ENCODE results near the gene SLC52A1. TPM values are rescaled to one million over a fixed set of nuclear protein-coding genes. Genes with fewer than 3 reads are reported as not detected.

SLC52A1 gene
- total and polyA plus RNA-seq, 4 donors, result 0.19 to 0.38 TPM; not detected in 2

DNA sequence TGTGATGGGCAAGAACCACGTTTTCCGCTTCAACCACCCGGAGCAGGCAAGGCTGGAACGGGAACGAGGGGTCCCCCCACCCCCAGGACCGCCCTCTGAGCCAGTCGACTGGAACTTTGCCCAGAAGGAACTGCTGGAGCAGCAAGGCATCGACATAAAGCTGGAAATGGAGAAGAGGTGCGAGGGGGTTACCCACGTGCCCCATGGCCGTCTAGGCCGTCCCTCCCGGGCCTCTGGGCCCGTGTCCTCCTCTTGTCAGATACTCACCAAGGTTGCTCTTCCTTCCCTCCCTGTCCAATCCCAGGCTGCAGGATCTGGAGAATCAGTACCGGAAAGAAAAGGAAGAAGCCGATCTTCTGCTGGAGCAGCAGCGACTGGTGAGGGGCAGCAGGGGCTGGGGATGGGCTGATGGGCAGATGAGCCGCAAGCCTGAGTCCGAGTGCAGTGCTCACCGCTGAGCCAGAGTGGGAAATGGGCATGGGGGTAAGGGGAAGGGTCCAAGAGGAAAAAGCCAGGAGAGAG, 14.7 kb downstream of the SLC52A1 start:
- DNase-seq (ENCODE audit: low read depth in 4 of 6, low spot score in 6 of 6), result no peak
- no peak overlapping the region for H3K4me3 ChIP-seq (ENCODE audit: low read depth, low read length)
- no peaks in the 10 kb centered on the region for H3K4me1 ChIP-seq (ENCODE audit: control insufficient read depth, insufficient read depth, low read length)
- H3K27me3 ChIP-seq (ENCODE audit: control insufficient read depth, insufficient read depth, low read length), result no peaks in the 10 kb centered on the region
- 94% methylated on average over 12 of the region's 20 CpGs for WGBS (ENCODE audit: insufficient coverage)
- H3K27ac ChIP-seq (ENCODE audit: low read depth, low read length), result no peak overlapping the region
- no peaks in the 10 kb centered on the region for H3K9me3 ChIP-seq (ENCODE audit: control insufficient read depth, insufficient read depth, low read length)
- H3K36me3 ChIP-seq (ENCODE audit: control insufficient read depth, insufficient read depth, low read length), result peaks cover 86% of the 10 kb centered on the region

DNA sequence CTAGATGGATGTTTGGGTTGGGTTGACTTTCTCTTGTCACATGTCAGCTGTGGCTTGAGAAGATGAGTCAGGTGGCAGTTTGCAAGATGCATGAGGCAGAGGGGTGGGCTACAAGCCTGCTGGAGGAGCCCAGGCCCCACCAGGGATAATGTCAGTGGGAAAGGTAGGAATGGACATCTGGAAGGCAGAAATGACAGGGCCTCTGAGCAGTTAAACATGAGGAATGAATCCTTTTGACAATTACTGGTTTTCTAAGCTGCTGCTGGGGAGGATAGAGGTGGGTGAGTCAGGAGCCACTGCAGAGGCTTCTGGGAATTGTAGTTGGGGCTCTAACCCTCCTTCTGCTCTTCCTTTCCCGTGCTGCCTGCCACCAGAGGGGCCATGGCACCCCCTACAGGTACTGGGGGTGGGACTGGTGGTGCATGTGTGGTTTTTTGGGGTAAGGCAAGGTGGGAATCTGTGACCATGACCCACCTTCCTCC, 15.7 kb downstream of the SLC52A1 start:
- H3K4me1 ChIP-seq (ENCODE audit: control insufficient read depth, insufficient read depth, low read length), result no peaks in the 10 kb centered on the region
- H3K27ac ChIP-seq (ENCODE audit: low read depth, low read length), result no peak overlapping the region
- no peaks in the 10 kb centered on the region for H3K9me3 ChIP-seq (ENCODE audit: control insufficient read depth, insufficient read depth, low read length)
- DNase-seq (ENCODE audit: low read depth in 4 of 6, low spot score in 6 of 6), result no peak
- no CpG with 5 or more reads among the region's 1 CpG for WGBS (ENCODE audit: insufficient coverage)
- H3K36me3 ChIP-seq (ENCODE audit: control insufficient read depth, insufficient read depth, low read length), result peaks cover 89% of the 10 kb centered on the region
- H3K27me3 ChIP-seq (ENCODE audit: control insufficient read depth, insufficient read depth, low read length), result no peaks in the 10 kb centered on the region
- no peak overlapping the region for H3K4me3 ChIP-seq (ENCODE audit: low read depth, low read length)

DNA sequence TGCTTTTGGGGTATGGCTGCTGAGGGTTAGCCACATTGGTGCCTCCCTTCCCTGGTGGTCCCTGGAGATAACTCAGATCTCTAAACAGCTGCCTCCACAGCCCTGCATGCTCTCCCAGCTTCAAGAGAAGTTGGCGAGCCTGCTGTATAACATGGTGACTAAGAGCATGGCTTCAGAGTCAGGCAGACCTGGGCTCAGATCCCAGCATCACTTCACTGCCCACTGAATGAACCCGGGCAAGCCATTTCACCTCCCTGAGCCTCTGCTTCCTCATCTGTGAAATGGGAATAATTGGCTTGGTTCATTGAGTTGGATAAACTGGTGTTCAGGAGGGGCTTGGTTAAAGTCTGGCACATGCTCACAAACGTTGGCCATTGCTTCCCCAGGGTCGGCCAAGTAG, 20.9 kb downstream of the SLC52A1 start:
- Histone ChIP-seq H3K27me3 (ENCODE audit: control insufficient read depth, insufficient read depth, low read length) (no peaks in the 10 kb centered on the region), H3K27ac (ENCODE audit: low read depth, low read length) (no peak overlapping the region), H3K36me3 (ENCODE audit: control insufficient read depth, insufficient read depth, low read length) (peaks cover 81% of the 10 kb centered on the region), H3K9me3 (ENCODE audit: control insufficient read depth, insufficient read depth, low read length) (no peaks in the 10 kb centered on the region), H3K4me1 (ENCODE audit: control insufficient read depth, insufficient read depth, low read length) (no peaks in the 10 kb centered on the region), H3K4me3 (ENCODE audit: low read depth, low read length) (no peak overlapping the region)
- 94% methylated on average over 2 of the region's 4 CpGs for WGBS (ENCODE audit: insufficient coverage)
- DNase-seq (ENCODE audit: low read depth in 4 of 6, low spot score in 6 of 6), result no peak

DNA sequence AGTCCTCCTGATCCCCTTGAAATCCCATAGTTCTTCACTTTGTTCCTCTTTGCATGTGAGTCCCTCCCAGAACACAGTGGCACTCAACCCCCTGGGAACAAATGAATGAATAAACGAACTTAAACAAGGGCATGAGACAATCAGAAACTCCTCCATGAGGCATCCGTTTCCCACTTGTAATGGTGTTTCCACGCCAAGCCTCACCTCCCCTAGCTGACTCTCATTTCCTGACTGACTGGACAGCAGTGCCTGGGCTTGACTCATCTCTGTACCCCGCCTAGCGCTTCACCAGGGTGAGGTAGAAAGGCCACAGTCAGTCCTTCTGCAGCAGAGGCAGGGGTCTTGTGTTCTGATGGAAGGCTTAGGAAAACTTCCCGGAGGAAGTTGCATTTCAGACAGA, 23.3 kb downstream of the SLC52A1 start:
- H3K36me3 ChIP-seq (ENCODE audit: control insufficient read depth, insufficient read depth, low read length), result peaks cover 86% of the 10 kb centered on the region
- H3K4me1 ChIP-seq (ENCODE audit: control insufficient read depth, insufficient read depth, low read length), result no peaks in the 10 kb centered on the region
- no peaks in the 10 kb centered on the region for H3K27me3 ChIP-seq (ENCODE audit: control insufficient read depth, insufficient read depth, low read length)
- H3K9me3 ChIP-seq (ENCODE audit: control insufficient read depth, insufficient read depth, low read length), result no peaks in the 10 kb centered on the region
- no peak overlapping the region for H3K27ac ChIP-seq (ENCODE audit: low read depth, low read length)
- 79% methylated on average over 6 of the region's 6 CpGs for WGBS (ENCODE audit: insufficient coverage)
- DNase-seq (ENCODE audit: low read depth in 4 of 6, low spot score in 6 of 6), result no peak
- no peak overlapping the region for H3K4me3 ChIP-seq (ENCODE audit: low read depth, low read length)

DNA sequence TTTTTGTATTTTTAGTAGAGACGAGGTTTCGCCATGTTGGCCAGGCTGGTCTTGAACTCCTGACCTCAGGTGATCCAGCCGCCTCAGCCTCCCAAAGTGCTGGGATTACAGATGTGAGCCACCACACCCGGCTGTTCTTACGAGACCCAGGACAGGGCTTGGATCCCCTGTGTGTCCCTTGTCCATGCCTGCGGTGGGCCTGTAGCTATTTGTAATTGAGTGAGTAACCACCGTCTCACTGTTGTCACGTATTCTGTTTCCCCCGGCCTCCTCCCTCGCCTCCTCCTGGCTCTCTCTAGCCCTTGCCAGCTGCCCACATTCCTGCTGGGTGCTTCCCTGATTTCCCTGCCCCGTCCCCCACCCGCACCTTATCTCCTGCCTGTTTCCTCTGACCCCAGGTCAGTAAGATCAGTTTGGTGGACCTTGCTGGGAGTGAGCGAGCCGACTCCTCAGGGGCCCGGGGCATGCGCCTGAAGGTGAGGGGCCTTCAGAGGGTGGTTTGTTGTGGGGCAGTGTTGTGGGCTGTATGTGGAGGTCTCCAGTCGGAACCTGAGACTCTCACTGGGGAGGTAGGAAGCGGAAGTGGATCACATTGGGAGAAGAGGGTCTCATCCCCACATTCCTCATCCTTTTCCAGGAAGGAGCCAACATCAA, 31.9 kb downstream of the SLC52A1 start:
- no peaks in the 10 kb centered on the region for H3K27me3 ChIP-seq (ENCODE audit: control insufficient read depth, insufficient read depth, low read length)
- no peak for DNase-seq (ENCODE audit: low read depth in 4 of 6, low spot score in 6 of 6)
- peaks cover 87% of the 10 kb centered on the region for H3K36me3 ChIP-seq (ENCODE audit: control insufficient read depth, insufficient read depth, low read length)
- H3K4me1 ChIP-seq (ENCODE audit: control insufficient read depth, insufficient read depth, low read length), result peaks cover 21% of the 10 kb centered on the region
- WGBS (ENCODE audit: insufficient coverage), result 97% methylated on average over 13 of the region's 18 CpGs
- H3K27ac ChIP-seq (ENCODE audit: low read depth, low read length), result no peak overlapping the region
- H3K4me3 ChIP-seq (ENCODE audit: low read depth, low read length), result no peak overlapping the region
- H3K9me3 ChIP-seq (ENCODE audit: control insufficient read depth, insufficient read depth, low read length), result no peaks in the 10 kb centered on the region

DNA sequence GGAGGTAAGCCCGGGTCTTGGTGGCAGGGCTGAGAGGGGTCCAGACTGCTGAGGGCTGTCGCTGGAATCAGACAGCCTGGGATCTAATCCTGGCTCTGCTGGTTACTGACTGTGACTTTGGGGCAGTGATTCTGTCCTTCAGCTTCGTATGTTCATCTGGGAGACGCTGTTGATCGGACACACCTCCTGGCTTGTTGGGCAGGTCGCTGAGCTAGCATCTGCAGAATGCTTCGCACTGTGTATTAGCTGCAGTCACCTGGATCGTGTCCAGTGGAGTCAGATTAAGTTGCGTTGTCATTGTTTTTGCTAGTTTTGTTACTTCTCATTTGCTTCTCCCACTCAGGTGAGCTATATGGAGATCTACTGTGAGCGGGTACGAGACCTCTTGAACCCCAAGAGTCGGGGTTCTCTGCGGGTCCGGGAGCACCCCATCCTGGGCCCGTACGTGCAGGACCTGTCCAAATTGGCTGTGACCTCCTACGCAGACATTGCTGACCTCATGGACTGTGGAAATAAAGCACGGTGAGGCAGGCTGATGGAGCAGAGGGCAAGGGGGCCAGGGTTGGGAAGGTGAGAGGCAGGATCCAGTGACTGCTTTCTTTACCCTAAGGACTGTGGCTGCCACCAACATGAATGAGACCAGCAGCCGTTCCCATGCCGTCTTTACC, 33.0 kb downstream of the SLC52A1 start:
- no peak for DNase-seq (ENCODE audit: low read depth in 4 of 6, low spot score in 6 of 6)
- Histone ChIP-seq H3K4me1 (ENCODE audit: control insufficient read depth, insufficient read depth, low read length) (peaks cover 23% of the 10 kb centered on the region), H3K4me3 (ENCODE audit: low read depth, low read length) (no peak overlapping the region), H3K27ac (ENCODE audit: low read depth, low read length) (no peak overlapping the region), H3K9me3 (ENCODE audit: control insufficient read depth, insufficient read depth, low read length) (no peaks in the 10 kb centered on the region), H3K36me3 (ENCODE audit: control insufficient read depth, insufficient read depth, low read length) (peaks cover 76% of the 10 kb centered on the region), H3K27me3 (ENCODE audit: control insufficient read depth, insufficient read depth, low read length) (no peaks in the 10 kb centered on the region)
- WGBS (ENCODE audit: insufficient coverage), result 93% methylated on average over 20 of the region's 20 CpGs

DNA sequence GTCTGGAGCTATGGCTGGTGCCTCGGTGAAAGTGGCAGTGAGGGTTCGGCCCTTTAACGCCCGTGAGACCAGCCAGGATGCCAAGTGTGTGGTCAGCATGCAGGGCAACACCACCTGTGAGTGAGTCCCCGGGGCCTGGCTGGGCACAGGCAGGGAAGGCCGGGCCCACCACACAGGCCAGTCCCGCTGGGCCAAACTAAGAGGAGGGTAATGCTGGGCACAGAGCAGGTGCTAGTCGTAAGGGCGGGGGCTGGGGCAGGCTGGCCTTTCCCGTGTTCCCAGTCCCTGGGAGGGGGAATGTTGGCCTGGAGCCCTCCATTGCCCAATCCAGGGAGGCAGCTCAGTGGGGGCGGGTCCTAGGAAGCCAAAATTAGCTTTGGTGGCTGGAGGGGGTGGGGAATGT, 35.0 kb downstream of the SLC52A1 start:
- Histone ChIP-seq H3K9me3 (ENCODE audit: control insufficient read depth, insufficient read depth, low read length) (no peaks in the 10 kb centered on the region), H3K4me3 (ENCODE audit: low read depth, low read length) (no peak overlapping the region), H3K4me1 (ENCODE audit: control insufficient read depth, insufficient read depth, low read length) (peaks cover 30% of the 10 kb centered on the region), H3K27me3 (ENCODE audit: control insufficient read depth, insufficient read depth, low read length) (no peaks in the 10 kb centered on the region), H3K36me3 (ENCODE audit: control insufficient read depth, insufficient read depth, low read length) (peaks cover 57% of the 10 kb centered on the region), H3K27ac (ENCODE audit: low read depth, low read length) (no peak overlapping the region)
- WGBS (ENCODE audit: insufficient coverage), result 82% methylated on average over 10 of the region's 11 CpGs
- DNase-seq (ENCODE audit: low read depth in 4 of 6, low spot score in 6 of 6), result no peak

DNA sequence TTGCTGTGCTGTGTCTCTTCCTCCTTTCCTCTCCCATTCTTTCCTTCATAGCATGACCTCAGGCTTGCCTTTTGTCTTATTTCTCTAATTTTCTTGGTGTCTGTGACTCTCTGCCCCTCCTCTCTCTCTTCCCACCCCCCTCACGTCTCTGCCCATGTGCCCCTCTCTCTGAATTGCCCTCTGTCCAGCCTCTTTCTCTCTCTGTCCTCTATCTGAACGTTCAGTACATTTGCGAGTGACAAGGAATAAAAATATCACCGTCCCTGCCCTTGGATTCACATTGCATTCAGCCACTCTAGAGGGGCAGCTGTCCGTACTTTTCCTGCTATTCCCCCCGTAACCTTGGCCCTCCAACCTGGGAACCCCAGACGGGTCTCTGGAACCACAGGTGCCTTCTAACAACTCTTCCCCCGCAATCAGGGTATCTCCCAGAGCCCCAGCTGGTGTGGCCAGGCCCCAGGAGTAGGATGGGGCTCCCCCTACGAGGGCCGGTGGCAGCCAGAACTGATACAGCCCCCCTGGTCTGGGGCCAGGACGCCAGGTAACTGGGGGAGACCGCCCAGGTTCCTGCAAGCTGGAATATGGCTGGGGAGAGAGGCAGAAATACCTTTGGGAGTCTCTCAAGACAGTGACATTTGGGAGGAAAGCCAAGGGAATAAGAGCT, 35.7 kb downstream of the SLC52A1 start:
- DNase-seq (ENCODE audit: low read depth in 4 of 6, low spot score in 6 of 6), result no peak
- Histone ChIP-seq H3K9me3 (ENCODE audit: control insufficient read depth, insufficient read depth, low read length) (no peaks in the 10 kb centered on the region), H3K36me3 (ENCODE audit: control insufficient read depth, insufficient read depth, low read length) (peaks cover 50% of the 10 kb centered on the region), H3K27ac (ENCODE audit: low read depth, low read length) (no peak overlapping the region), H3K4me1 (ENCODE audit: control insufficient read depth, insufficient read depth, low read length) (peaks cover 30% of the 10 kb centered on the region), H3K4me3 (ENCODE audit: low read depth, low read length) (peak overlapping the region; percentile 66), H3K27me3 (ENCODE audit: control insufficient read depth, insufficient read depth, low read length) (no peaks in the 10 kb centered on the region)
- 81% methylated on average over 12 of the region's 12 CpGs for WGBS (ENCODE audit: insufficient coverage)

DNA sequence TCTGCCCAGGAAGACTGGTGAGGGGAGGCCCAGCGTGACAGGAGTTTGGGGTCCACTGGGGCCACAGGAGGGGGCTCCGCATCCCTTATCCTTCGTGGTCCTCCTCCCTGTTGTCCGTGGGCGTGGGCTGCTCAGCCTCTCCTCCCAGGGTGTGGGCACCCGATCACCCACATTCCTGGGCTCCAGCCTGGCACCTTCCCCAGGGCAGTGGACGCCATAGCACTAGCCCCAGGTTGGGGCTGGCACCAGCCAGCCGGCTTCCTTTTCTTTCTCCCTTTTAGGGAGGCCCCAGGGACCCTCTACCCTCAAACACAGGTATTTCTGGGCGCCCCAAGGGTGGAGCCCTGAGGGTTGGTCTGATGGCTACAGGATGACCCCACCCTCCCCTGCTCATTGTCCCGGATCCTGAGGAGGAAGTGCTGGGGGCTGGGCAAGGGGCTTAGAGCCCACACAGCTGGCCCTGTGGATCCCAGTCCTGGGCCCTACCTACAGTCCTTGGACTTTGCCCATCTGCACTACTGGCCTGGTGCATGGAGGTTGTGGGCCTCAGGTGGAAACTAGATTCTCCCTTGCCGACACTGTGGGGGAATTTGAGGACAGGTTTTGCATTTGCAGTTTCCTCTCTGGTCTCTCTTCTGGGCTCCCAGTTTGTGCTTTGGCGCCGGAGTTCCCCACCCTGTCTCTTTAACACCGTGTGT, 36.3 kb downstream of the SLC52A1 start:
- Histone ChIP-seq H3K27ac (ENCODE audit: low read depth, low read length) (no peak overlapping the region), H3K4me3 (ENCODE audit: low read depth, low read length) (peak overlapping the region; percentile 66), H3K36me3 (ENCODE audit: control insufficient read depth, insufficient read depth, low read length) (peaks cover 43% of the 10 kb centered on the region), H3K9me3 (ENCODE audit: control insufficient read depth, insufficient read depth, low read length) (no peaks in the 10 kb centered on the region), H3K4me1 (ENCODE audit: control insufficient read depth, insufficient read depth, low read length) (peaks cover 30% of the 10 kb centered on the region), H3K27me3 (ENCODE audit: control insufficient read depth, insufficient read depth, low read length) (no peaks in the 10 kb centered on the region)
- DNase-seq (ENCODE audit: low read depth in 4 of 6, low spot score in 6 of 6), result peak in 1 of 6 donors; percentile 15
- WGBS (ENCODE audit: insufficient coverage), result 21% methylated on average over 11 of the region's 14 CpGs
